Natural killer cell treated with Interleukin-12 subunit alpha and Interleukin-12 subunit beta and Interleukin-15 and Interleukin-18, amount 100 ng/mL, for 72 hours (primary cell): ENCODE measurements around the gene AMZ2. TPM values are rescaled to one million over a fixed set of nuclear protein-coding genes. Genes with fewer than 3 reads are reported as not detected.
"Not testable (repeated sequence)": the region's sequence is repeated elsewhere in the genome, so short reads cannot be mapped to it uniquely, and the experiment has no call there.

ENCODE experiments used
- ATAC-seq, 2 donors: fragments of 150-1000 bp; cut with Tn5 transposase in 1 of 2; sonication (Bioruptor Pico), chemical (Tn5 transposase) in 1 of 2; 2 replicates each; pipeline ENCODE4 v1.10.0; 2021
- DNase-seq: peaks from one replicate; pipeline ENCODE4 v3.0.0; 2022; ENCODE audit warnings: low spot score
- H3K27ac Mint-ChIP-seq, 2 donors: 1 replicate in 1 of 2; 2 replicates in 1 of 2; pipeline ENCODE4 v1.8.0; 2022; ENCODE audit warnings: mixed read lengths in 2 of 2, mild to moderate bottlenecking in 1 of 2, moderate library complexity in 1 of 2
- H3K27me3 Mint-ChIP-seq, 2 donors: 1 replicate in 1 of 2; 2 replicates in 1 of 2; pipeline ENCODE4 v1.8.0; 2022; ENCODE audit warnings: mixed read lengths in 2 of 2
- H3K36me3 Mint-ChIP-seq: one replicate; pipeline ENCODE4 v1.8.0; 2022; ENCODE audit warnings: mixed read lengths
- H3K4me1 Mint-ChIP-seq, 2 donors: 1 replicate in 1 of 2; 2 replicates in 1 of 2; pipeline ENCODE4 v1.8.0; 2022; ENCODE audit warnings: low read depth in 2 of 2, mixed read lengths in 2 of 2, mild to moderate bottlenecking in 1 of 2
- H3K4me3 Mint-ChIP-seq: one replicate; pipeline ENCODE4 v1.8.0; 2022; ENCODE audit warnings: mixed read lengths
- H3K9me3 Mint-ChIP-seq: 2 replicates; pipeline ENCODE4 v1.8.0; 2022; ENCODE audit warnings: mixed read lengths
- total RNA-seq, 2 donors: library from RNA; stranded (reverse); gene quantifications; one replicate each; pipeline ENCODE4 v1.2.3, GENCODE V29; 2022

AMZ2 gene
- total RNA-seq, 2 donors from 2014 or later = 47.1 to 62.2 TPM

DNA sequence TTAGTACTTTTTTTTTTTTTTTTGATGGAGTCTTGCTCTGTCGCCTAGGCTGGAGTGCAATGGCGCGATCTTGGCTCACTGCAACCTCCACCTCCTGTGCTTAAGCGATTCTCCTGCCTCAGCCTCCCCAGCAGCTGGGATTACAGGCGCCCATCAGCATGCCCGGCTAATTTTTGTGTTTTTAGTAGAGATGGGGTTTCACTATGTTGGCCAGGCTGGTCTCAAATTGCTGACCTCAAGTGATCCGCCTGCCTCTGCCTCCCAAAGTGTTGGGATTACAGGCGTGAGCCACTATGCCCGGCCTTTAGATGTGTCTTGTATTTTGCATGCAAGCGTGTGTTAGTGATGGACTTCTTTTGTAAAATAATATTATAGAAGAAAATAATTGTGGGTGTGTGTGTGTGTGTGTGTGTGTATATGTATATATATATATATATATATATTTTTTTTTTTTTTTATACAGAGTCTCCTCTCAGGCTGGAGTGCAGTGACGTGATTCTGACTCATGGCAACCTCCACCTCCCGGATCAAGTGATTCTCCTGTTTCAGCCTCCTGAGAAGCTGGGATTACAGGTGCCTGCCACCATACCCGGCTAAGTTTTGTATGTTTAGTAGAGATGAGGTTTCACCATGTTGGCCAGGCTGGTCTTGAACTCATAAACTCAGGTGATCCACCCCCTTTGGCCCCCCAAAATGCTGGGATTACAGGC lies 38.5 kb upstream of the AMZ2 start:
- H3K27ac Mint-ChIP-seq, H3K36me3 Mint-ChIP-seq, ATAC-seq, H3K9me3 Mint-ChIP-seq, H3K27me3 Mint-ChIP-seq, DNase-seq, H3K4me3 Mint-ChIP-seq: not testable (repeated sequence)
- H3K4me1 Mint-ChIP-seq = peaks cover 45 to 47% of the 10 kb centered on the region in 2 donors

- no peaks in the 10 kb centered on the region for H3K27me3 Mint-ChIP-seq
- H3K4me3 Mint-ChIP-seq = peak overlapping the region; percentile 3
- H3K36me3 Mint-ChIP-seq = peaks cover 6% of the 10 kb centered on the region
- no peaks in the 10 kb centered on the region for H3K9me3 Mint-ChIP-seq
- no peak for DNase-seq
- peaks cover 45 to 54% of the 10 kb centered on the region in 2 donors for H3K4me1 Mint-ChIP-seq
- peak overlapping the region; percentile 8 to 71 for H3K27ac Mint-ChIP-seq
- ATAC-seq = no peak
Observed at GRCh38 chr17:68210570-68211315, 37.1 kb upstream of the AMZ2 start.

DNA sequence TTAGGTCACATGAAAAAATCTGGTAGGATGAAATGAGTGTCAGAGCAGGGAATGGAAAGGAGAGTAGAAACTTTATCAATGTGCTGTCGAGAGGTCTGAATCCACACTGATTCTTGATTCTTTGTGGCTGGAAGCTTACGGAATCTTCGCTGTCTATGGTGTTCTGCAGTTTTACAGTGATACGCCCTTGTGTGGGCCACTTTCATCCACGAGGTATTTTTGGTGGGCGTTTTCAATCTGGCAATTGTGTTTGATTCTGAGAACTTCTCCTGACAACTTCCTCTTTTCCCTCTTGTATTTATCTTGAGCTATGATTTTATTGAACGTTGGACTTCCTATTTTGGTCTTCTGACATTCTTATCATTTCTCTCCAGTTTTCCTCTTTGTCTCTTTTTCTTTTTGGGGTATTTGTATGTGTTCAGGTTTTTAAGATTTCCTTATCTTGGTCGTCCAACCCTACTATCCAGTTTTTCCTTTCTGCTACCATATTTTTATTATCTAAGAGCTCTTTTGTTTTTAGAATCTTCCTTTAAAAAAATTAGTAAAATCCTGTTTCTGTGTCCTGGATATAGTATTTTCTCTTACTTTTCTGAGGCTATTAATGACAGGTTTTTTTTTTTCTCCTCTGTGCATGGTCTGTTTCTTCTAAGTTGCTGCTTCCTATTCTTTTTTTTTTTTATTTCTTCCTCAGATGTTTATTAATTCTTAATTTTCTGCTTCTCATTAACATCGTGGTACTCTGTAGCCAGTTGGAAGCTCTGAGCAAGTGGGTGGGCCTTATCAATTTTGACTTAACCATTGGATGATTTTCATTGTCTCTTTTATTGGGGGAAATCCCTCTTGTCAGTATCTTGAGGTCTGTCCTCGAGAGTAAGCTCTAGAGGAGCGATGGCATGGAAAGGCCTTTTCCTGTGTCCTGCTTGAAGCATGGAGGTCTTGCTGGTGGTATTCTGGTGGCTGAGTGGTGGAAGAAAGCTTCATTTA lies 34.1 kb upstream of the AMZ2 start:
- DNase-seq, H3K36me3 Mint-ChIP-seq, H3K9me3 Mint-ChIP-seq, H3K27me3 Mint-ChIP-seq, ATAC-seq: not testable (repeated sequence)
- H3K4me1 Mint-ChIP-seq = peaks cover 31 to 45% of the 10 kb centered on the region in 2 donors
- peak overlapping the region; percentile 73 to 85 for H3K27ac Mint-ChIP-seq
- H3K4me3 Mint-ChIP-seq = peak overlapping the region; percentile 64

GRCh38 chr17:68215453-68215852 lies 32.4 kb upstream of the AMZ2 start:
- DNase-seq, H3K9me3 Mint-ChIP-seq, H3K4me3 Mint-ChIP-seq, H3K36me3 Mint-ChIP-seq, ATAC-seq, H3K27me3 Mint-ChIP-seq: not testable (repeated sequence)
- H3K27ac Mint-ChIP-seq = peak overlapping the region in 1 of 2 donors; percentile 85
- H3K4me1 Mint-ChIP-seq = peaks cover 33 to 55% of the 10 kb centered on the region in 2 donors

DNA sequence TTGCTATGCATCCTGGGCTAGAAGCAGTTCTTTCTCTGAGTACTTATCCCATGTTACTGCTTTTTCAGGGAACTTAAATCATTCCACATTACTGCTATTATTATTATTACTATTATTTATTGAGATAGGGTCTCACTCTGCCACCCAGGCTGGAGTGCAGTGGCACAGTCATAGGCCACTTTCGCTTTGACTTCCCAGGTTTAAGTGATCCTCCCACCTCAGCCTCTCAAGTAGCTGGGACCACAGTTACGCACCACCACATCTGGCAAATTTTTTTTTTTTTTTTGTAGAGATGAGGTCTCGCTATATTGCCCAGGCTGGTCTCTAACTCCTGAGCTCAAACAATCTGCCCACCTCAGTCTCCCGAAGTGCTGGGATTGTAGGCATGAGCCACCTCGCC lies 28.4 kb upstream of the AMZ2 start:
- Mint-ChIP-seq H3K4me1 (peaks cover 23 to 45% of the 10 kb centered on the region in 2 donors), H3K27ac (peak overlapping the region; percentile 3 to 83), H3K4me3 (peak overlapping the region; percentile 94)
- H3K36me3 Mint-ChIP-seq, H3K27me3 Mint-ChIP-seq, H3K9me3 Mint-ChIP-seq, DNase-seq: not testable (repeated sequence)
- peak in 1 of 2 donors; percentile 74 for ATAC-seq

GRCh38 chr17:68220186-68220585 lies 27.7 kb upstream of the AMZ2 start:
- peaks cover 27 to 47% of the 10 kb centered on the region in 2 donors for H3K4me1 Mint-ChIP-seq
- not testable (repeated sequence) for H3K36me3 Mint-ChIP-seq, H3K27me3 Mint-ChIP-seq, H3K9me3 Mint-ChIP-seq, DNase-seq, ATAC-seq
- H3K27ac Mint-ChIP-seq = peak overlapping the region; percentile 3 to 83
- H3K4me3 Mint-ChIP-seq = peak overlapping the region; percentile 94

- Mint-ChIP-seq H3K4me1 (peaks cover 27 to 49% of the 10 kb centered on the region in 2 donors), H3K4me3 (peak overlapping the region; percentile 94), H3K27ac (peak overlapping the region; percentile 3 to 83)
- ATAC-seq, H3K36me3 Mint-ChIP-seq, H3K27me3 Mint-ChIP-seq, DNase-seq, H3K9me3 Mint-ChIP-seq: not testable (repeated sequence)
Observed at GRCh38 chr17:68220786-68221185, 27.1 kb upstream of the AMZ2 start.

DNA sequence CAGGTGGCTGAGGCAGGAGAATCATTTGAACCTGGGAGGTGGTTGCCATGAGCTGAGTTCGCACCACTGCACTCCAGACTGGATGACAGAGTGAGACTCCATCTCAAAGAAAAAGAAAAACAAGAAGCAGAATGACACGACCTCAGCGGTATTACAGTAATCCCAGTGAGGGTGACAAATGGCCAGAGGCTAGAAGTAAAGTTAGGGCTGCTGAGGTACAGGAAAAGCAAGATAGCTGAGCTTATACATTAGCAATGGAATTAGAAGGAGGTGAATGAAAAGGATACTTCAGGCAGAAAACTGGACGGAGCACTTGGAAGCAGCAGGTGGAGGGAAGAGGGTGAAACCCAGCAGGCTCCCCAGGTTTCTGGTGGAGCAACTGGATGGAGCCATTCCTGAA lies 26.1 kb upstream of the AMZ2 start:
- H3K4me1 Mint-ChIP-seq = peaks cover 27 to 49% of the 10 kb centered on the region in 2 donors
- no peak for ATAC-seq

GRCh38 chr17:68222606-68223005 lies 25.2 kb upstream of the AMZ2 start:
- Mint-ChIP-seq H3K27me3 (no peaks in the 10 kb centered on the region), H3K27ac (peak overlapping the region; percentile 12 to 83), H3K4me3 (peak overlapping the region; percentile 94), H3K4me1 (peaks cover 30 to 51% of the 10 kb centered on the region in 2 donors), H3K36me3 (no peaks in the 10 kb centered on the region), H3K9me3 (no peaks in the 10 kb centered on the region)
- ATAC-seq = peak in 1 of 2 donors; percentile 75
- DNase-seq = no peak

More for the DNA sequence above, 26.1 kb upstream of the AMZ2 start:
- DNase-seq = no peak
- H3K36me3 Mint-ChIP-seq = no peaks in the 10 kb centered on the region
- H3K27ac Mint-ChIP-seq = peak overlapping the region; percentile 3 to 83
- H3K27me3 Mint-ChIP-seq = no peaks in the 10 kb centered on the region
- H3K4me3 Mint-ChIP-seq = peak overlapping the region; percentile 94
- H3K9me3 Mint-ChIP-seq = no peaks in the 10 kb centered on the region

DNA sequence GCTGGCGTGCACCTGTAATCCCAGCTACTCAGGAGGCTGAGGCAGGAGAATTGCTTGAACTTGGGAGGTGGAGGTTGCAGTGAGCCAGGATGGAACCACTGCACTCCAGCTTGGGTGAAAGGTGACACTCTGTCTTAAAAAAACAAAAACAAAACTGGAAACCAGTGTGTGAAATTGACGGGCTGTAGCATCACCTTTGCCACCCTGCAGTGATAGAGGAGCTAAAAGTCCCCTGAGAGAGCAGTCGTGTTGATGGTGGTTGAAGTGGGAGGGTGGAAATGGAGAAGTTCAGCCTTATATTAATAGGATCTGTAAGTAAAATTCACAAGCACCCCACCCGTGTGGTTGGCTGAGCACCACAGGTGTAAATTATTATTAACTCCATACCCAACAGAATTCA lies 22.8 kb upstream of the AMZ2 start:
- H3K4me1 Mint-ChIP-seq = peaks cover 36 to 49% of the 10 kb centered on the region in 2 donors
- H3K36me3 Mint-ChIP-seq, H3K9me3 Mint-ChIP-seq, DNase-seq, H3K27me3 Mint-ChIP-seq: not testable (repeated sequence)
- H3K27ac Mint-ChIP-seq = peak overlapping the region; percentile 73 to 74
- peak in 1 of 2 donors; percentile 51 for ATAC-seq
- H3K4me3 Mint-ChIP-seq = peak overlapping the region; percentile 7

DNA sequence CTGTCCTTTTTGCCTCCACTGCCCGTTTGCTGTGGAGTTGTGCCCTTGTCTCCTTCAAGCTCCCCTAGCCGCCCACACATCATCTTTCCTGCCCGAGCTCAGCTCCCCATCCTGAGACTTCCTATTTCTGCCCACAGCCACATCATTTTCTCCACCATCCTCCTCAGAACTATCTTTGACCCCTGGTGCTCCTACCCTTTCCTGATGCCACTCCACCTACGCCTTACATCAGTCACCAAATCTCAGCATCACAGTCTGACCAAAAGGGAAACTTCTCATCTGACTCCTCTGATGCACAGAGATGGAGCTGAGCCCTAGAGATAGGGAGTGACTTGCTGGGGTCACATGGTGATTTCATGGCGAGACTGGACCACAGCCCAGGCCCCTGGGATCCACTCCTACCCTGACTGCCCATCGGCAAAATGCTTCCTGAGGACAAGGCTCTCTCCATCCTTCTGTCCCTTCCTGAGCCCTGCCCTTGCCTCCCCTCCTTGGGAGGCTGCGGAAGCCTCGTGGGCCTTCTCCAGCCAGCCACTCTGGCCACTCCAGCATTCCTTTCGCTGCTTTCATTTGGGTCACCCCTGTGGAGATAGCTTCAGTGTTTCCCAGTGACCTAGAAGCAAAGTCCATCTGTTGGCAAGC lies 19.7 kb upstream of the AMZ2 start:
- Mint-ChIP-seq H3K4me1 (peaks cover 32 to 35% of the 10 kb centered on the region in 2 donors), H3K4me3 (peak overlapping the region; percentile 42), H3K27ac (peak overlapping the region; percentile 63 to 74)
- not testable (repeated sequence) for DNase-seq, H3K27me3 Mint-ChIP-seq, H3K9me3 Mint-ChIP-seq, H3K36me3 Mint-ChIP-seq
- ATAC-seq = peak in 1 of 2 donors; percentile 48

GRCh38 chr17:68228817-68229570 lies 18.8 kb upstream of the AMZ2 start:
- H3K4me1 Mint-ChIP-seq = peaks cover 34 to 35% of the 10 kb centered on the region in 2 donors
- H3K36me3 Mint-ChIP-seq = peaks cover 6% of the 10 kb centered on the region
- no peaks in the 10 kb centered on the region for H3K27me3 Mint-ChIP-seq
- no peak overlapping the region for H3K4me3 Mint-ChIP-seq
- ATAC-seq (no peak), DNase-seq (no peak)
- peak overlapping the region; percentile 63 to 74 for H3K27ac Mint-ChIP-seq
- H3K9me3 Mint-ChIP-seq = no peaks in the 10 kb centered on the region
